Uterus (tissue), 2 donors: ENCODE measurements around the gene THSD1.

Experiments
- POLR2A ChIP-seq, 2 donors: fragments of 450-650 bp; IDR thresholded peaks; one replicate each; pipeline ENCODE4 v1.6.1; 2016; ENCODE audit warnings: antibody characterized with exemption in 2 of 2, mild to moderate bottlenecking in 1 of 2, moderate library complexity in 1 of 2
- TF ChIP-seq, protein P1 (sequence below), 4 experiments: fragments of 200-600 bp in 2 of 4; fragments of 450-650 bp in 2 of 4; sonication (generic) in 2 of 4; IDR thresholded peaks; one replicate each; pipeline ENCODE4 v1.5.1; 2016 to 2019; ENCODE audit warnings: antibody characterized with exemption in 4 of 4, mild to moderate bottlenecking in 2 of 4, moderate library complexity in 1 of 4

- TF ChIP-seq, protein P1, sequence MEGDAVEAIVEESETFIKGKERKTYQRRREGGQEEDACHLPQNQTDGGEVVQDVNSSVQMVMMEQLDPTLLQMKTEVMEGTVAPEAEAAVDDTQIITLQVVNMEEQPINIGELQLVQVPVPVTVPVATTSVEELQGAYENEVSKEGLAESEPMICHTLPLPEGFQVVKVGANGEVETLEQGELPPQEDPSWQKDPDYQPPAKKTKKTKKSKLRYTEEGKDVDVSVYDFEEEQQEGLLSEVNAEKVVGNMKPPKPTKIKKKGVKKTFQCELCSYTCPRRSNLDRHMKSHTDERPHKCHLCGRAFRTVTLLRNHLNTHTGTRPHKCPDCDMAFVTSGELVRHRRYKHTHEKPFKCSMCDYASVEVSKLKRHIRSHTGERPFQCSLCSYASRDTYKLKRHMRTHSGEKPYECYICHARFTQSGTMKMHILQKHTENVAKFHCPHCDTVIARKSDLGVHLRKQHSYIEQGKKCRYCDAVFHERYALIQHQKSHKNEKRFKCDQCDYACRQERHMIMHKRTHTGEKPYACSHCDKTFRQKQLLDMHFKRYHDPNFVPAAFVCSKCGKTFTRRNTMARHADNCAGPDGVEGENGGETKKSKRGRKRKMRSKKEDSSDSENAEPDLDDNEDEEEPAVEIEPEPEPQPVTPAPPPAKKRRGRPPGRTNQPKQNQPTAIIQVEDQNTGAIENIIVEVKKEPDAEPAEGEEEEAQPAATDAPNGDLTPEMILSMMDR (IDR thresholded peaks at IDR 0.05), result no peak
- no peak for TF ChIP-seq POLR2A (IDR thresholded peaks at IDR 0.05)
Measured at GRCh38 chr13:52378312-52378711, 27.7 kb downstream of the THSD1 start.
